BLaER1 treated with 17β-estradiol and CSF1 and Interleukin-3, amounts not matched to agents 10 nM and 100 nM (cell line): ENCODE results near the gene UHRF1.

Experiments
- H3K27ac ChIP-seq, 11 experiments: shearing (Covaris generic); formaldehyde crosslinking; 2 replicates each; pipeline ENCODE4 v1.8.1; 2022
- H3K27me3 ChIP-seq, 11 experiments: shearing (Covaris generic); formaldehyde crosslinking; 2 replicates each; pipeline ENCODE4 v1.8.1; 2022
- H3K36me3 ChIP-seq, 11 experiments: shearing (Covaris generic); formaldehyde crosslinking; 2 replicates each; pipeline ENCODE4 v1.8.1; 2022
- H3K4me1 ChIP-seq, 10 experiments: shearing (Covaris generic); formaldehyde crosslinking; 2 replicates each; pipeline ENCODE4 v1.8.1; 2022
- H3K4me2 ChIP-seq, 11 experiments: shearing (Covaris generic); formaldehyde crosslinking; 2 replicates each; pipeline ENCODE4 v1.8.1; 2022
- H3K4me3 ChIP-seq, 10 experiments: shearing (Covaris generic); formaldehyde crosslinking; 2 replicates each; pipeline ENCODE4 v1.8.1; 2022
- H3K9ac ChIP-seq, 11 experiments: shearing (Covaris generic); formaldehyde crosslinking; 2 replicates each; pipeline ENCODE4 v1.8.1; 2022
- H3K9me3 ChIP-seq, 11 experiments: shearing (Covaris generic); formaldehyde crosslinking; replicated peaks in 1 of 11; 2 replicates each; pipeline ENCODE4 v1.8.1; 2022
- H4K20me1 ChIP-seq, 11 experiments: shearing (Covaris generic); formaldehyde crosslinking; 2 replicates each; pipeline ENCODE4 v1.8.1; 2022
- Cebpa-rat ChIP-seq, 11 experiments: shearing (Covaris generic); IDR thresholded peaks; 2 replicates each; pipeline ENCODE4 v1.8.1; 2022

UHRF1 gene

DNA sequence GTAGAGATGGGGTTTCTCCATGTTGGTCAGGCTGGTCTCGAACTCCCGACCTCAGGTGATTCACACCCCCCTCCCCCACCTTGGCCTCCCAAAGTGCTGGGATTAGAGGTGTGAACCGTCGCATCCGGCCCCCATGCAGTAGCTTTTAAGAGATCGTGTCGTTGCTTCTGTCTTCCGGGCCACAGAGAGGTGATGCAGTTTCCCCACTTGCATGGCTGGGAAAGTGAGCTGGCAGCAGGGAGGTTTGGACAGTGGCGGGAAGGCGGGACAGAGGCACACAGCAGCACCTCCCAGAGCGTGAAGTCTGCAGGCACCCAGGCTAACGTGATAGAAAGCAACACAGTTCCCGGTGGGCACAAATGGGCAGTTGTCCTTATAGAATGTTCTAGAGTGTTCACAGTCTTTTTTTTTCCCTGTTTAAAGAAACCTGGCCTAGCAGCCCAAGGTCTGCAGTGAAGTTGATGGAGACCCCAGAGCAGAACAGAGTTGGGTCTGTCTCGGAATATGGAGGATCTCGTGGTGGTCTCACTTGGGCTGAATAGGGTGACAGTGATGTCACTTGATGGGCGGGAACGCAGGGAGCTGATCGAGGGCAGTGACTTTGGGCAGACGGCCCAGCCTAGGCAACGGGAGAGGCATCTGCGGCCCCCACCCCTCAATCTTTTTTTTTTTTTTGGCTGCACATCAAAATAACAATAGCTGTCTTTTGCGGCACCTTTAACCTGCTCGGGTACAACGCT lies 4.9 kb downstream of the UHRF1 start:
- Histone ChIP-seq H3K4me2 (peak overlapping the region; percentile 87 to 100 (median 98)), H3K9me3 (no peaks in the 10 kb centered on the region), H3K27ac (peak overlapping the region in 9 of 11 experiments; percentile 23 to 97 (median 93); a peak in 19 of 22 replicates), H3K36me3 (peaks cover 0 to 91% (median 79%) of the 10 kb centered on the region in 11 experiments; a peak in 17 of 22 replicates), H3K4me1 (peaks cover 52 to 78% (median 67%) of the 10 kb centered on the region in 10 experiments), H3K27me3 (no peaks in the 10 kb centered on the region), H4K20me1 (peaks cover 13 to 89% (median 80%) of the 10 kb centered on the region in 11 experiments), H3K4me3 (peak overlapping the region; percentile 56 to 95 (median 88)), H3K9ac (peak overlapping the region; percentile 81 to 99 (median 96); a peak in 21 of 22 replicates)
- no peak for TF ChIP-seq Cebpa-rat (IDR thresholded peaks at IDR 0.05)

DNA sequence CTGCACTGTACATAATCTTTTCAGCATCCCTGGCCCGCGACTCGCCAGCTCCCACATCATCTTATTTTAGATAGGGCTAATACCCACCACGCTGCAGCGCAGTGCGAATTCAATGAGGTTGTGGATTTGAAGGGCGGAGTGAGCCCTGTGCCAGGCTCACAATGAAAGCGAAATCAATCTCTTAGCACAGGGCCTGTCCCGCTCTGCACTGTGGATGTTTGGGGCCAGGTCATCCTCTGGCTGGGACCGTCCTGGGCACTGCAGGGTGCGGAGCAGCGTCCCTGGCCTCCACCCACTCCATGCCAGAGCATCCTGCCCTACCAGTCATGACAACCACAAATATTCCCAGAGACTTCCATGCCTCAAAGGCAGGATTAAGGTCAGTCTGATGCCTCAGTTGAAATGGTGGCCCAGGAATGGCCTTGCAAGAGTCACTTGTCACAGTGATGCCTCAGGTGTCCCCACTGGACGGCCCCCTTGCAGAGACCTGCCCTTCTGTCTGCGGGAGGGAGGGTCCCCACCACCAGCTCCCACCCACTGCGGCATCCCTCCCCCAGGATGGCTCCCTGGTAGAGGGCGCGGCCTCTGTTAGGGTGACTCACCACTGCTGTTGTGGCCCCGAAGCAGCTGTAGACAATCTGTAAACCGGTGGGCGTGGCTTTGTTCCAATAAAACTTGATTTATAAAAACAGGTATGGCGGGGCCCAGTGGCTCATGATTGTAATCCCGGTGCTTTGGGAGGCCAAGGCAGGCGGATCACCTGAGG lies 5.6 kb downstream of the UHRF1 start:
- no peaks in the 10 kb centered on the region for H3K27me3 ChIP-seq
- H3K36me3 ChIP-seq = peaks cover 0 to 99% (median 87%) of the 10 kb centered on the region in 11 experiments; a peak in 18 of 22 replicates
- H3K27ac ChIP-seq = peak overlapping the region; percentile 78 to 97 (median 88); a peak in 21 of 22 replicates
- peaks cover 50 to 75% (median 65%) of the 10 kb centered on the region in 10 experiments for H3K4me1 ChIP-seq
- peak overlapping the region; percentile 81 to 99 (median 96) for H3K9ac ChIP-seq
- no peak for TF ChIP-seq Cebpa-rat (IDR thresholded peaks at IDR 0.05)
- H3K4me2 ChIP-seq = peak overlapping the region; percentile 87 to 100 (median 98)
- H3K9me3 ChIP-seq = no peaks in the 10 kb centered on the region
- peak overlapping the region; percentile 56 to 95 (median 88) for H3K4me3 ChIP-seq
- peaks cover 7 to 97% (median 87%) of the 10 kb centered on the region in 11 experiments; a peak in 20 of 22 replicates for H4K20me1 ChIP-seq

DNA sequence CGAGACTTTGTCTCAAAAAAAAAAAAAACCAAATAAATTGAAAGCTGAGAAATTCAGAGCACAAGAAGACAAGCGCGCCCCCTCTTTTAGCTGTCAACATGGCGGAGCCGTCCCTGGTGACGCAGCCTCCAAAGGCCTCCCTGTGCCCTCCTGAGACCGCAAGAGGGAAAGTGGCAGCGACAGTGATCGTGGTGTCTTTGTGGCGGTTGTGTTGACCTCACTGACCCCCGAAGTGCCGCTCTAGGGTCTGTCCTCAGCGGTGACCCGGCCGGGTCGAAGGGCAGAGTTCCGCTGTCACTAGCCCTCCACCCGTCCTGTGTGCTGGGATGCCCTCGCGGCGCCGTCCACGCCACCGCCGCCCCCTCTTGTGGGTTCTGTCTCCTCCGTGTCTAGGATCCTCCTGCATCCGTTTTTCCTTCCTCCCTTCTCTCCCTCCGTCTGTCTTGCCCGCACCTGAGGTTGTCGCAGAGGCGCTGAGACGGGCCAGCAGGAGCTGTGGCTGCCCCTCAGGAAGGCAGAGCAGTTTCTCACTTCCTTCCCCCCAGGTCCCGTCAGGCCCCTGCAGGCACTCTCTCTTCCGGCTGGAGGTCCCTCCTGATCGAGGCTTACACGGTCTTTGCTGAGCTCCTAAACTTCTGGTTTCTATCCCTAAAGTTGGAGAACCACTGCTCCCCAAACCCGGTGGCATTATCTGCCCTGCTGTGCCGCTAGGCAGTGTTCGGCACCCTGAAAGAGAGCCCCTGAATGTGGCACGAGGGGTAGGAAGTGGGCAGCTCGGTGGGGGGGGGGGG lies 7.2 kb downstream of the UHRF1 start:
- peaks cover 0 to 100% (median 93%) of the 10 kb centered on the region in 11 experiments; a peak in 18 of 22 replicates for H3K36me3 ChIP-seq

DNA sequence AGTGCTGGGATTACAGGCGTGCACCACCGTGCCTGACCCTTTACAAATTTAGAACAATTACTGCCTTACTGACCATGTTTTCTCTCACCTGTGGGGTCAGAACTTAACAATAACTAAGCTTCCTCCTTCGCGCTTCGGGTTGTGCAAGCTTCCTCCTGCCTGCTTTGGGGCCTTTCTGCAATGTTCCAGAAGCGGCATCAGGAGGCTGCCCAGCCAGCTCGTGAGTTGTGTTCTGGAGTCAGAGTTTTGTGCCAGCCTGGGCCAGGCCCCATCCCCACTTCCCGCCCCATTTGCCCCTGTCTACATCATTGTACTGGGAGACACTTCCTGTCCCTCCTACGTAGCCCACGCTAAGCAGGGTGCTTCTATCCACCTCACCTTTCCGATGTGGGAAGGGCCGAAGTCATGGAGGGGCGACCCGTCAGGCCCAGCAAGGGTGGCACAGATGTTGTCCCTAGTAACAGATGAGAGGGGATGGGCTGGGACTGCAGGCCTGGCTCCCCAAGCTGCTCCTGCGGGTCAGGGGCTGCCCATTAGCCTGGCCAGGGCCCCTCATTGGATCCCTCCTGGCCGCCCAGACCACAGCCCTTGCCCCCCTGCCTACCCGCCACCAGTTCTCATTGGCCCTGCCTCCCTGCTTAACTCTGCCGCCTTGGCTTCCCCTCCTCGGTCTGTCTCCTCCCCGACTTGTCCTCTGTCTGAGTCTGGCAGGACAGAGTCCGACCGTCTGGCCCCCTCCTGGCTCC lies 13.4 kb downstream of the UHRF1 start:
- peaks cover 27 to 88% (median 78%) of the 10 kb centered on the region in 10 experiments for H3K4me1 ChIP-seq
- peak overlapping the region in 10 of 11 experiments; percentile 20 to 73 (median 63); a peak in 19 of 22 replicates for H3K27ac ChIP-seq
- H3K27me3 ChIP-seq = no peaks in the 10 kb centered on the region
- H3K9me3 ChIP-seq = no peaks in the 10 kb centered on the region
- H3K4me2 ChIP-seq = peak overlapping the region; percentile 30 to 77 (median 64)
- no peak for TF ChIP-seq Cebpa-rat (IDR thresholded peaks at IDR 0.05)
- no peak overlapping the region for H3K4me3 ChIP-seq
- H3K36me3 ChIP-seq = peaks cover 0 to 100% (median 98%) of the 10 kb centered on the region in 11 experiments; a peak in 18 of 22 replicates
- peaks cover 0 to 100% (median 100%) of the 10 kb centered on the region in 11 experiments; a peak in 18 of 22 replicates for H4K20me1 ChIP-seq
- peak overlapping the region in 10 of 11 experiments; percentile 21 to 61 (median 50); a peak in 19 of 22 replicates for H3K9ac ChIP-seq

More for the DNA sequence above, 7.2 kb downstream of the UHRF1 start:
- no peak for TF ChIP-seq Cebpa-rat (IDR thresholded peaks at IDR 0.05)
- peak overlapping the region; percentile 81 to 99 (median 96) for H3K9ac ChIP-seq
- H3K4me1 ChIP-seq = peaks cover 38 to 84% (median 76%) of the 10 kb centered on the region in 10 experiments
- H3K9me3 ChIP-seq = no peaks in the 10 kb centered on the region
- H3K4me2 ChIP-seq = peak overlapping the region; percentile 87 to 100 (median 98)
- H3K27me3 ChIP-seq = no peaks in the 10 kb centered on the region
- peaks cover 7 to 100% (median 99%) of the 10 kb centered on the region in 11 experiments; a peak in 19 of 22 replicates for H4K20me1 ChIP-seq
- peak overlapping the region; percentile 78 to 97 (median 88) for H3K27ac ChIP-seq
- H3K4me3 ChIP-seq = peak overlapping the region; percentile 56 to 95 (median 88)

DNA sequence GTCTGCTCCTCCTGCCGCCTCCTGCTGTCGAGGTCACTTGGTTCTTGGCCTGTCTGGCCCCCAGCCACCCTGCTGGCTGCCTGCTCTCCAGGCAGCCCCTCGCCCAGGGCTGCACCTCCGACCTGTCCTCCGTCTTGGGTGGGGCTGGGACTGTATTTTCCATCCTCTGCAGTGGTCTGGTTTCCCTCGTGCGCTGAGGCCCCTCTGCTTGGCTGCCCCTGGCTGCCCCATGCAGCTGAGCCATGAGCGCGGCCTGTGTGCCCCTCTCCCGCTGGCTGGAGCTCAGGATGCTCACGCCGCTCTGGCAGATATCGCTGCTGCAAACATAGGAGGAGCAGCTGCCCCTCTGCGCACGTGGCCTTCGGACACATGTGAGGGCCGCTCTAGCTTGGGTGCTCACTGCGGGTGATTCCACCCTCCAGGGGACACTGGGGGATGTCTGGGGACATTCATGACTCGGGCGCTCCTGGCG lies 14.0 kb downstream of the UHRF1 start:
- no peaks in the 10 kb centered on the region for H3K27me3 ChIP-seq
- H4K20me1 ChIP-seq = peaks cover 0 to 100% (median 100%) of the 10 kb centered on the region in 11 experiments; a peak in 18 of 22 replicates
- H3K36me3 ChIP-seq = peaks cover 0 to 100% (median 98%) of the 10 kb centered on the region in 11 experiments; a peak in 18 of 22 replicates

DNA sequence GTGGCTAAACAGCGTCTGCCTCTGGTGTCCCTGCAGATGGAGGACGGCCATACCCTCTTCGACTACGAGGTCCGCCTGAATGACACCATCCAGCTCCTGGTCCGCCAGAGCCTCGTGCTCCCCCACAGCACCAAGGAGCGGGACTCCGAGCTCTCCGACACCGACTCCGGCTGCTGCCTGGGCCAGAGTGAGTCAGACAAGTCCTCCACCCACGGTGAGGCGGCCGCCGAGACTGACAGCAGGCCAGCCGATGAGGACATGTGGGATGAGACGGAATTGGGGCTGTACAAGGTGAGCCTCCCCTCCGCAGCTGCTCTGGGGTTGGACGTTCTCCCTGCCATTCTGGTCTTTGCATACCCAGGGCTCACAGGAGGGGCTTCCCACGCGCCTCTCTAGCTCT lies 19.9 kb downstream of the UHRF1 start:
- H3K27ac ChIP-seq = peak overlapping the region in 3 of 11 experiments; percentile 23 to 73 (median 51); a peak in 3 of 22 replicates
- H3K4me2 ChIP-seq = peak overlapping the region in 1 of 11 experiments; percentile 20; a peak in 2 of 22 replicates
- H3K9ac ChIP-seq = no peak overlapping the region
- H3K27me3 ChIP-seq = no peaks in the 10 kb centered on the region
- no peaks in the 10 kb centered on the region for H3K9me3 ChIP-seq
- no peak for TF ChIP-seq Cebpa-rat (IDR thresholded peaks at IDR 0.05)
- H3K4me3 ChIP-seq = no peak overlapping the region
- H4K20me1 ChIP-seq = peaks cover 0 to 100% (median 100%) of the 10 kb centered on the region in 11 experiments; a peak in 18 of 22 replicates
- peaks cover 23 to 87% (median 57%) of the 10 kb centered on the region in 10 experiments for H3K4me1 ChIP-seq
- H3K36me3 ChIP-seq = peaks cover 7 to 100% (median 99%) of the 10 kb centered on the region in 11 experiments; a peak in 20 of 22 replicates

More for the DNA sequence above, 14.0 kb downstream of the UHRF1 start:
- Histone ChIP-seq H3K4me3 (no peak overlapping the region), H3K9ac (peak overlapping the region in 10 of 11 experiments; percentile 5 to 61 (median 50); a peak in 19 of 22 replicates), H3K27ac (peak overlapping the region in 10 of 11 experiments; percentile 20 to 73 (median 63); a peak in 19 of 22 replicates), H3K4me2 (peak overlapping the region; percentile 30 to 77 (median 64)), H3K4me1 (peaks cover 27 to 89% (median 81%) of the 10 kb centered on the region in 10 experiments), H3K9me3 (no peaks in the 10 kb centered on the region)
- no peak for TF ChIP-seq Cebpa-rat (IDR thresholded peaks at IDR 0.05)

DNA sequence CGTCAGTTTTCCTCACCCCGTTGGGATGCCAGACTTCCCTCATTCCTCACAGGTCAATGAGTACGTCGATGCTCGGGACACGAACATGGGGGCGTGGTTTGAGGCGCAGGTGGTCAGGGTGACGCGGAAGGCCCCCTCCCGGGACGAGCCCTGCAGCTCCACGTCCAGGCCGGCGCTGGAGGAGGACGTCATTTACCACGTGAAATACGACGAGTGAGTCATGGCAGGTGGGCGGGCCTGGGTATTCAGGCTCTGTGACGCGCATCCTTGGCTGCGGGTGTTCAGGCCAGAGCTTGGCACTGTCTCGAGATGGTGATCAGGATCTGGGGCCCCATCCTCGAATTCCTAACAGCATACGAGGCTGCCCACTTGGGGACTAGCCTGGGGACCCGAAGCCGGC lies 21.4 kb downstream of the UHRF1 start:
- H3K4me3 ChIP-seq = no peak overlapping the region
- H3K9me3 ChIP-seq = no peaks in the 10 kb centered on the region
- peaks cover 0 to 100% (median 100%) of the 10 kb centered on the region in 11 experiments; a peak in 18 of 22 replicates for H4K20me1 ChIP-seq
- no peak for TF ChIP-seq Cebpa-rat (IDR thresholded peaks at IDR 0.05)
- peaks cover 7 to 100% (median 100%) of the 10 kb centered on the region in 11 experiments; a peak in 20 of 22 replicates for H3K36me3 ChIP-seq
- H3K27ac ChIP-seq = peak overlapping the region in 1 of 11 experiments; percentile 12; a peak in 1 of 22 replicates
- no peaks in the 10 kb centered on the region for H3K27me3 ChIP-seq
- peaks cover 14 to 78% (median 43%) of the 10 kb centered on the region in 10 experiments for H3K4me1 ChIP-seq
- H3K9ac ChIP-seq = peak overlapping the region in 1 of 11 experiments; percentile 3; a peak in 1 of 22 replicates
- no peak overlapping the region for H3K4me2 ChIP-seq
